ENCODE measurements around the gene DAPK1.

DAPK1 gene

GRCh38 chr9:87497604-87498045 lies at the start of gene DAPK1:
DAPK1 (plus strand) TSS chr9:87497867; CDS start chr9:87499078, 1,211 bp downstream.
- DNase-seq = no peak

GRCh38 chr9:87451149-87451548 lies 46.5 kb upstream of the DAPK1 start:
- DNase-seq = no peak

- no peak for DNase-seq
Measured at GRCh38 chr9:87455407-87455806, 42.3 kb upstream of the DAPK1 start.

GRCh38 chr9:87461256-87461655 lies 36.4 kb upstream of the DAPK1 start:
- DNase-seq = no peak

GRCh38 chr9:87464110-87464991 lies 33.3 kb upstream of the DAPK1 start:
- no peak for DNase-seq

GRCh38 chr9:87464992-87465378 lies 32.7 kb upstream of the DAPK1 start:
- no peak for DNase-seq

- DNase-seq = no peak
Measured at GRCh38 chr9:87465816-87466215, 31.9 kb upstream of the DAPK1 start.

- DNase-seq = no peak
Measured at GRCh38 chr9:87467187-87467586, 30.5 kb upstream of the DAPK1 start.

- DNase-seq = no peak
Measured at GRCh38 chr9:87469793-87470465, 27.7 kb upstream of the DAPK1 start.

- DNase-seq = no peak
Measured at GRCh38 chr9:87471746-87472145, 25.9 kb upstream of the DAPK1 start.

GRCh38 chr9:87475463-87475862 lies 22.2 kb upstream of the DAPK1 start:
- no peak for DNase-seq

GRCh38 chr9:87478226-87478992 lies 19.3 kb upstream of the DAPK1 start:
- DNase-seq = no peak

- DNase-seq = no peak
Measured at GRCh38 chr9:87479801-87480201, 17.9 kb upstream of the DAPK1 start.

GRCh38 chr9:87481890-87482855 lies 15.5 kb upstream of the DAPK1 start:
- no peak for DNase-seq

GRCh38 chr9:87490225-87490624 lies 7.4 kb upstream of the DAPK1 start:
- DNase-seq = no peak

- DNase-seq = no peak
Measured at GRCh38 chr9:87490907-87491306, 6.8 kb upstream of the DAPK1 start.

- DNase-seq = no peak
Measured at GRCh38 chr9:87491523-87491922, 6.1 kb upstream of the DAPK1 start.

- DNase-seq = no peak
Measured at GRCh38 chr9:87492642-87493041, 5.0 kb upstream of the DAPK1 start.

- no peak for DNase-seq
Measured at GRCh38 chr9:87494970-87495471, 2.6 kb upstream of the DAPK1 start.

- DNase-seq = no peak
Measured at GRCh38 chr9:87497080-87497603, 525 bp upstream of the DAPK1 start.

GRCh38 chr9:87498046-87498810 lies 561 bp downstream of the DAPK1 start:
- DNase-seq = no peak
